ENCODE results near the gene MYOG.

- TF ChIP-seq POLR2AphosphoS5 (IDR thresholded peaks at IDR 0.05) (no peak), CTCF (IDR thresholded peaks at IDR 0.05) (no peak), POLR2A (IDR thresholded peaks at IDR 0.05) (no peak), EP300 (IDR thresholded peaks at IDR 0.05) (no peak)
Measured at GRCh38 chr1:203066965-203067364, 18.8 kb downstream of the MYOG start.
